ENCODE results near the gene SBF2. TPM values are rescaled to one million over a fixed set of nuclear protein-coding genes. Genes with fewer than 3 reads are reported as not detected.

The SBF2 gene
- polyA plus RNA-seq, 1 donor, result 45.4 TPM

DNA sequence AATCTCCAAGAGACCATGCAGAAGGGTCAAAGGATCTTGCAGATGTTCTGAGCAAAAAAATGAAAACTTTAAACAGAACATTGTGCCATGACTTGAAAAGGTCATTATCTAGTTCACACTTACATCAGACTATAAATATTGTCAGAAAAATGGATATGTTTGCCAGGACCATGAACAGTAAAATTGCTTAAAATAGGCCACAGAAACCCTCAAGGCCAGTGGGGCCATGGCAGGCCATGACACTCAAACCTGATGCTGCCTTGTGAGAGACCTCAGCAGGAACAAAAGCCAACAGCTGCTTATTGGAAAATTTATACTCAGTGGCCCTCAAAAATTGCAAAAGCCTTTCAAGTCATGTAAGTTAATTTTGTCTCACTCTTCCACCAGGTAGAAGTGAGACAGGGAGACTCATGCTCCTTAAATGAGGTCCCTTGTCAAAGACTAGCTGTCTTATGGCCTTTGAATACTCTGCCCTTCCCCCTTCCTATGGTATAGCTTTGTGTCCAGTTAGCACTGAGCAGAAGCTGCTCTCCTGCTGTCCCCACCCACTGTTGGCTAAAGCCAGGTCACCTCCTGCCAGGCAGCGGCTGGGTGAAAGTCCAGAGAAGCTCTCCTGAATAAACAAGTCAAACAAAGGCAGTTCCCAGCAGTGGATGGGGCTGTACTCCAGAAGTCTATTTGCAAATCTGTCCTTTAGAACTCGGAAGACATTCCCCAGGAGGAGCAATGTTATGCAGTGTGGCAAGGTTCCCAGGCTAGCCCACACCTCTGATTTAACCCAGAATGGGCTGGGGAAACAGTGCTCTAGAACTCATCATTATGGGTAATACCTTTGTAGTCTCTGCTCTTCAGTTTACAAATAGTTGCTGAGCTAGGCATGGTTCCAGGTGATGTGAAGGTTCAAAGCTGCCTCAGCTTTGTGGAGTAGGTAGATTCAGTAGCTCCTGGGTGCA is 32.3 kb upstream of the SBF2 start:
- Histone ChIP-seq H3K27me3 (ENCODE audit: control insufficient read depth, insufficient read depth, low read length) (no peaks in the 10 kb centered on the region), H3K9me3 (ENCODE audit: control insufficient read depth, low read depth, low read length) (no peaks in the 10 kb centered on the region), H3K27ac (ENCODE audit: low read length) (peak overlapping the region; percentile 55), H3K4me1 (ENCODE audit: control insufficient read depth, insufficient read depth, low read length) (peaks cover 43% of the 10 kb centered on the region), H3K4me3 (ENCODE audit: low read length) (no peak overlapping the region), H3K36me3 (ENCODE audit: control insufficient read depth, insufficient read depth, low read length) (no peaks in the 10 kb centered on the region)
- peak; percentile 84 to 86 for DNase-seq
- WGBS (ENCODE audit: insufficient coverage, low lambda C conversion rate), result no CpG with 5 or more reads among the region's 2 CpGs

DNA sequence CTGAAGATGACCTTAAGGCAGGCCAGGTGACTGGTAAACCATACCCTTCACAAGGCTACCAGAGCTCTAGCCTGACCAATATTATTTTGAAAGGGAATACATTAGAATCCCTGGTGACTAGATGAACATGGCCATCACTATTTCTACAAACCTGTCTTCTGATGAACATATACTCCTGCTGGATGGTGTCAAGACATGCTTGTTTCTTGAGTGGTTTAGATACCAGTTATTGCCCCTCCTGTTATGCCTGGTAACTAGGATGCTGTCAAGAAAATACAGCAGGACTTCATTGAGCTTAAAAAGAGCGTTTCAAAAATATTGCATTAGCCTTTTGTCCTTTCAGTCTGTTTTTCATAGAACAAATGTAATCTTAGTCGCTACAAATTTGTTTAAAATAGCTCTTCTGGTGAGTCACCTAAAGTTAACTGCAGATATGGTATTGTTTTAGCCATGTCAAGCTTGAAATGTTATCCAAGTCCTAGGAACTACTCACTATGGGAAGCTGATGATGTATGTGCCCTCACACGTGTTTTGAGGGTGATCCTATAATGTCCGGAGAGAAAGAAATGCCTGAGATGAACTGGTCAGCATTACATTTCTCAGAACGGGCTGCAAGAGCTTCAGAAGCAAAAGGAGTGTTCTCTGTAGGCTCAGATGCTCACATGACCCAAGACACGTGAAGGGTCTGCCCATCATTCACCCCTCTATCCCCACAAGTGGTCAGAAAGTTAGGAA is 31.4 kb upstream of the SBF2 start:
- H3K4me1 ChIP-seq (ENCODE audit: control insufficient read depth, insufficient read depth, low read length), result peaks cover 43% of the 10 kb centered on the region
- no CpG with 5 or more reads among the region's 6 CpGs for WGBS (ENCODE audit: insufficient coverage, low lambda C conversion rate)
- DNase-seq, result no peak
- no peaks in the 10 kb centered on the region for H3K27me3 ChIP-seq (ENCODE audit: control insufficient read depth, insufficient read depth, low read length)
- no peaks in the 10 kb centered on the region for H3K9me3 ChIP-seq (ENCODE audit: control insufficient read depth, low read depth, low read length)
- H3K36me3 ChIP-seq (ENCODE audit: control insufficient read depth, insufficient read depth, low read length), result no peaks in the 10 kb centered on the region
- H3K27ac ChIP-seq (ENCODE audit: low read length), result no peak overlapping the region
- H3K4me3 ChIP-seq (ENCODE audit: low read length), result no peak overlapping the region

DNA sequence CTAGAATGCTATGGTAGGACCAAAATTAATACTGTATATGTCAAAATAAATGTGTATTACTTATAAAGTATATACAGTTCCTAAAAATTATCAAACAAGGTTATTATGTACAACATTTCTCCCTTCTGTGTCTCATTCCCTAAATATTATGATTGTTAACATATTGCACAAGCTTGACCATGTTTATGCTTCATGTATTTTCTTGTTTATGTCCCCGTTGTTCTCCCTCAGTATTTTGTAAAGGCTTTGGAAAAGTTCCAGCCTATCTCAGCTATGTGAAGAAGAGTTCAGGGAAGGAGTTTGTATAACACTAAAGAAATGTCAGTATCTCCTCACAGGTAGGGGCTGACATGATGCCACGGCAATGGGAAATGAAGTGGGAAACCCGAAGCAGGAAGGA is 30.5 kb upstream of the SBF2 start:
- H3K9me3 ChIP-seq (ENCODE audit: control insufficient read depth, low read depth, low read length), result no peaks in the 10 kb centered on the region
- 63% methylated on average over 2 of the region's 3 CpGs for WGBS (ENCODE audit: insufficient coverage, low lambda C conversion rate)

DNA sequence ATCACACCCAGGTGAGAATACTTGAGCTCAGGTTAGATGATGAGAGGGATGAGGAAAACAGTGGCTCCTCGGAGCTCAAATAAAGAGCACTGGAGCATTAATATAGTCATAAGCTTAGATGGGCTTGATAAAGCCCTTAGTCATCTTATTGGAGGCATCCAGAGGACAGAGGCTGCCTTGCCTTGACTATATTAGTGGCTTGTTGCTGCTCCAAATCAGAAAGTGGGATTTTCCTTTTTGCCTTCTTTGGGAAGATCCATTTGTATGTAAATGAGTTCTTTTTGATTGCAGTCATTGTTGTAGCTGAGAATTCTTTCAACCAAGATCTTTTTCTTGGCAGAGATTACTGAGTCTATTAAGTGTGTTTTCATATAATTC is 29.8 kb upstream of the SBF2 start:
- Histone ChIP-seq H3K36me3 (ENCODE audit: control insufficient read depth, insufficient read depth, low read length) (no peaks in the 10 kb centered on the region), H3K4me3 (ENCODE audit: low read length) (no peak overlapping the region), H3K27ac (ENCODE audit: low read length) (no peak overlapping the region), H3K4me1 (ENCODE audit: control insufficient read depth, insufficient read depth, low read length) (peaks cover 37% of the 10 kb centered on the region), H3K27me3 (ENCODE audit: control insufficient read depth, insufficient read depth, low read length) (no peaks in the 10 kb centered on the region), H3K9me3 (ENCODE audit: control insufficient read depth, low read depth, low read length) (no peaks in the 10 kb centered on the region)
- WGBS (ENCODE audit: insufficient coverage, low lambda C conversion rate), result no CpG with 5 or more reads among the region's 1 CpG
- DNase-seq, result no peak

More for the DNA sequence above, 30.5 kb upstream of the SBF2 start:
- Histone ChIP-seq H3K27me3 (ENCODE audit: control insufficient read depth, insufficient read depth, low read length) (no peaks in the 10 kb centered on the region), H3K36me3 (ENCODE audit: control insufficient read depth, insufficient read depth, low read length) (no peaks in the 10 kb centered on the region), H3K27ac (ENCODE audit: low read length) (no peak overlapping the region), H3K4me3 (ENCODE audit: low read length) (no peak overlapping the region), H3K4me1 (ENCODE audit: control insufficient read depth, insufficient read depth, low read length) (peaks cover 43% of the 10 kb centered on the region)
- DNase-seq, result no peak

DNA sequence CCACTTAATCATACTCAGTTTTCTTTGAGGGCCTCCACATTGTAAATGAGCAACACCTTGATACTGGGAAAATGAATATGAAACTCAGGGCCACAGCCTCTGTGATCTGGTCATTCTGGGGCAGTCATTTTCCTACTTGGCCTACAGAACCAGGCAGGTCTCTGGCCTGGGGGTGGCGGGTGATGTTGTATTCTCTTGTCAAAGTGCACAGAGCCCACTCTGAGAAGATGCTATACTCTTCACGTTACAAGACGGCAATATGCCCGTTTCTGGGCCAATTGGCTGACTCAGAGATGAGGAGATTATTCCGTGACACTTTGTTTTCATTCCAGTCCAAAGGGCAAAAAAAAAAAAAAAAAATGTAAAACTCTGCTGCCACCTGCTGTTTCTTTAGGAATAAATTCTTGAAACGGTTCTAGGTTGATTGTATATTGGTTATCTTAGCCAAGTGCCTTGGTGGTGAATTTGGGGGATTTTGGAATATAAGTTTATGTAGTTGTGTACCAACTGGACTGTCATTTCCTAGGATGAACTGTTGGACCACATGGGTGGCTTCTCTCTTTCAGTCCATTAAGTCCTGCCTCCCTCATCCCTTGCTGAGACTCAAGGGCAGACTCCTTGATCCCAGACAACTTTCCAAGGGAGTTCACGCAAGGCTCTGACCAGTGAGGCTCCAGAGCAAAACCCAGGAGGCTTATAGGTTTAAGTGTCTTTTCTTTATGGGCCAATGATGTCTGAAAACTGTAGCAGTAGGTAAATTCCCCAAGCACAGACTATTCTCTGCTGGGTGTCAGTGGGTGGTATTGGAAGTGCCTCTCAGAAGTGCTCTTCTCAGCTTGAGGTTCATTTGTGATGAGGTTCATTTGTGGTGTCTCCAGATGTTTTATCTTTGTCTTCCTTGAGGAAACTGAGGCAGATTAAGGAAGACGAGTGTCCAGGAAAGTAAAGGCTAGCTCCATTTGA is 29.1 kb upstream of the SBF2 start:
- H3K9me3 ChIP-seq (ENCODE audit: control insufficient read depth, low read depth, low read length), result no peaks in the 10 kb centered on the region
- H3K27ac ChIP-seq (ENCODE audit: low read length), result peak overlapping the region; percentile 77
- WGBS (ENCODE audit: insufficient coverage, low lambda C conversion rate), result 7% methylated on average over 3 of the region's 8 CpGs
- no peaks in the 10 kb centered on the region for H3K27me3 ChIP-seq (ENCODE audit: control insufficient read depth, insufficient read depth, low read length)
- H3K4me3 ChIP-seq (ENCODE audit: low read length), result no peak overlapping the region
- H3K36me3 ChIP-seq (ENCODE audit: control insufficient read depth, insufficient read depth, low read length), result no peaks in the 10 kb centered on the region
- peaks cover 36% of the 10 kb centered on the region for H3K4me1 ChIP-seq (ENCODE audit: control insufficient read depth, insufficient read depth, low read length)
- peak; percentile 77 to 89 for DNase-seq

DNA sequence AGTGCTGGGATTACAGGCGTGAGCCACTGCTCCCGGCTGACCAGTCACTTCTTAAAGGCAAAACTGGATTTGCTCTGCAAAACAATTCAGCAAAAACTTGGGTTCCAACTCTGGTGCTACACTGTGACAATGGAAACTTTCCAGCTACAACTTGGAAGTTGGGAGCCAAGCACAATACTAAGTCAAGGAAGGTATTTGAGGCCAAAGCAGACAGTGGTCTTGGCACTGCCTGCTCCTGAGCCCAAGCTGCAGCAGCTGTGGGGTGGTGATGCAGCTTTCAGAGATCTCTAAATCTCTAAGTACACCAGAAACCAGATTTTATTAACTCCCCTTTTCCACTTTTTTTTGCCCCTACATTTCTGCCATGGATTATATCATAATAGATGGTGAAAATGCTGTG is 28.4 kb upstream of the SBF2 start:
- peaks cover 38% of the 10 kb centered on the region for H3K4me1 ChIP-seq (ENCODE audit: control insufficient read depth, insufficient read depth, low read length)
- no CpG with 5 or more reads among the region's 2 CpGs for WGBS (ENCODE audit: insufficient coverage, low lambda C conversion rate)

DNA sequence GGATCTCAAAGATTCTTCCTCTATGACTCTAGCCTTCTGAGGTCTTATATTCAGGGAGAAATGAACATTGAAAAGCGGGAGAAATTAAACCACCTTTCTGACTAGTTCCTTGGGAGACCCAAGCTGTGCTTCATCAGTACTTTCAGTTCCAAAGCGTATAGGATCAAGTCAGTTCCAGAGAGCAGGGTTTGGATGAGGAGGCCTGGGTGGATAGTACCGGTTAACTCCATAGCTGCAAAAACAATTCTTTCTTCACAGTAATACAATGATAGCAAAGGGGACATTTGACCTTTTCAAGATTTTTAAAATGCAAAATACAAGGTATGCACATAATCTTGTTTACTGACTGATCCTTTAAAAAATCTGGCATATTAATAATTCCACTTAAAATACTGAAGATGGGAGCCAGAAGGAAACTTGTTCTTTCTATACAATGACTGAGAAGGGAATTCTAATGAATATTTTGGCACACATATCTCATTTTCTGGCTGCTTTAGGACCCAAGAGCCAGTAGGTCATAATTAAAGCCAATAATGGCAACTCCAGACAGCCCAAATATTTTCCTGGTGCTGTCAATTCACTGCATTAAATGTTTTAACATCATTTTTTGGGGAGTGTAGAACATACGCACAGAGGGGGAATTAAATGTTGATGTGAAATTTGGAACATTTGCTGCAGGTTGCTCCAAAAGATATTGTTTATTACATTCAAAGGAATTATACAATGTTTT is 26.9 kb upstream of the SBF2 start:
- Histone ChIP-seq H3K9me3 (ENCODE audit: control insufficient read depth, low read depth, low read length) (no peaks in the 10 kb centered on the region), H3K4me3 (ENCODE audit: low read length) (no peak overlapping the region), H3K36me3 (ENCODE audit: control insufficient read depth, insufficient read depth, low read length) (no peaks in the 10 kb centered on the region), H3K27ac (ENCODE audit: low read length) (no peak overlapping the region), H3K4me1 (ENCODE audit: control insufficient read depth, insufficient read depth, low read length) (peaks cover 35% of the 10 kb centered on the region), H3K27me3 (ENCODE audit: control insufficient read depth, insufficient read depth, low read length) (no peaks in the 10 kb centered on the region)
- DNase-seq, result no peak
- WGBS (ENCODE audit: insufficient coverage, low lambda C conversion rate), result 100% methylated on average over 1 of the region's 4 CpGs

More for the DNA sequence above, 28.4 kb upstream of the SBF2 start:
- Histone ChIP-seq H3K9me3 (ENCODE audit: control insufficient read depth, low read depth, low read length) (no peaks in the 10 kb centered on the region), H3K27me3 (ENCODE audit: control insufficient read depth, insufficient read depth, low read length) (no peaks in the 10 kb centered on the region), H3K27ac (ENCODE audit: low read length) (peak overlapping the region; percentile 77), H3K36me3 (ENCODE audit: control insufficient read depth, insufficient read depth, low read length) (no peaks in the 10 kb centered on the region), H3K4me3 (ENCODE audit: low read length) (no peak overlapping the region)
- DNase-seq, result no peak

DNA sequence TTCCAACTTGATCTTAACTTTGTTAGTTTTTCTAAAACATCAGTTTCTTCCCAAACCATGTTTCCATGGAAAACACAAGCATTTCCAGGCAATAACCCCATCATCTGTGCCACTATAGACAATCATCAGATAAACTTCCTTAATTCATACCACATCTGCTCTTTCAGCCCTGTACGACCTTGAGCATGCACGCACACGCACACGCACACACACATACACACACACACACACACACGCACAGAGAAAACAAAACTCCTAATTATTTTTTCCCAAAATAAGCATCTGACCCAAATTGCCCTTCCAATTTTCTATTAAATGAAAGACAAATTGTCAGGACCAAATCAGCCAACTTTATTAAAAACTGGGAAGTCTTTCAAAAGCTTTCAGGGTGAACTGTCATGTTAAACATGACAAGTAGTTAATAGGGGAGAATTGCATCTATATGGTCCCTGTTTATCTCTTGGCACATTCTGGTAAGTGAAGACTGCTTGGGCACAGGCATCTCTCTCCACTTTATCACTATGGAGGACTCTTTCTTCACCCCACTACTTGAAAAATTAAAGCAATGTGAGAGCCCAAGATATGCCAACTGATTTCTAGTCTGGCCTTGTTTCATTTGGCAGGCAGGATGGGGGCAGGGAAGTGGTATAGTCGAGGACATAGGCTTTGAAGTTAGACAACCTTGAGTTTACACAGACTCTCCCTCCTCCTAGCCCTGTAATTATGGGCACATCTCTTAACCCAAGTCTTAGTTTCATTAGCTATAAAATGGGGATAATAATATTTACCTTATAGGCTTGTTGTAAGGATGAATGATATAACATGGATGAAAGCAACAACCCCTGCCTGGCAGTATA is 25.9 kb upstream of the SBF2 start:
- no peak overlapping the region for H3K27ac ChIP-seq (ENCODE audit: low read length)
- no peak overlapping the region for H3K4me3 ChIP-seq (ENCODE audit: low read length)
- no peak for DNase-seq
- WGBS (ENCODE audit: insufficient coverage, low lambda C conversion rate), result 100% methylated on average over 1 of the region's 6 CpGs
- no peaks in the 10 kb centered on the region for H3K36me3 ChIP-seq (ENCODE audit: control insufficient read depth, insufficient read depth, low read length)
- H3K27me3 ChIP-seq (ENCODE audit: control insufficient read depth, insufficient read depth, low read length), result no peaks in the 10 kb centered on the region
- no peaks in the 10 kb centered on the region for H3K9me3 ChIP-seq (ENCODE audit: control insufficient read depth, low read depth, low read length)
- H3K4me1 ChIP-seq (ENCODE audit: control insufficient read depth, insufficient read depth, low read length), result peaks cover 32% of the 10 kb centered on the region

DNA sequence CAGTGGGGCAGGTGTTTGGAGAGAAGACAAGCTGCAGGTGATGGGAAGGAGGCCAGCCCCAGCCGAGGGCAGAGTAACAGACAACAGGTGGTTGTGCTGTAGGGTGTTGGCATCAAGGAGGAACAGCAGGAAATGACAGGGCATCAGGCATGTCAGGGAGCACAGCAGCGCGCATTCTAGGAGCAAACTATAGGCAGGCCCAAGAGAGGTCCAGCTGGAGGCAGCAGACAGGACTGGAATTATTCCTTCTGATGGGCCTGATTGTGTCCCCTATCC is 24.4 kb upstream of the SBF2 start:
- DNase-seq, result peak in 1 of 2 donors; percentile 49
- no peak overlapping the region for H3K4me3 ChIP-seq (ENCODE audit: low read length)
- no peaks in the 10 kb centered on the region for H3K36me3 ChIP-seq (ENCODE audit: control insufficient read depth, insufficient read depth, low read length)
- no peaks in the 10 kb centered on the region for H3K9me3 ChIP-seq (ENCODE audit: control insufficient read depth, low read depth, low read length)
- H3K27ac ChIP-seq (ENCODE audit: low read length), result peak overlapping the region; percentile 46
- no peaks in the 10 kb centered on the region for H3K27me3 ChIP-seq (ENCODE audit: control insufficient read depth, insufficient read depth, low read length)
- 40% methylated on average over 1 of the region's 3 CpGs for WGBS (ENCODE audit: insufficient coverage, low lambda C conversion rate)
- H3K4me1 ChIP-seq (ENCODE audit: control insufficient read depth, insufficient read depth, low read length), result peaks cover 26% of the 10 kb centered on the region
